ENCODE data around the gene LCE2C.
"Not testable (repeated sequence)": the region's sequence is repeated elsewhere in the genome, so short reads cannot be mapped to it uniquely, and the experiment has no call there.

The LCE2C gene, protein sequence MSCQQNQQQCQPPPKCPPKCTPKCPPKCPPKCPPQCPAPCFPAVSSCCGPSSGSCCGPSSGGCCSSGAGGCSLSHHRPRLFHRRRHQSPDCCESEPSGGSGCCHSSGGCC

DNA sequence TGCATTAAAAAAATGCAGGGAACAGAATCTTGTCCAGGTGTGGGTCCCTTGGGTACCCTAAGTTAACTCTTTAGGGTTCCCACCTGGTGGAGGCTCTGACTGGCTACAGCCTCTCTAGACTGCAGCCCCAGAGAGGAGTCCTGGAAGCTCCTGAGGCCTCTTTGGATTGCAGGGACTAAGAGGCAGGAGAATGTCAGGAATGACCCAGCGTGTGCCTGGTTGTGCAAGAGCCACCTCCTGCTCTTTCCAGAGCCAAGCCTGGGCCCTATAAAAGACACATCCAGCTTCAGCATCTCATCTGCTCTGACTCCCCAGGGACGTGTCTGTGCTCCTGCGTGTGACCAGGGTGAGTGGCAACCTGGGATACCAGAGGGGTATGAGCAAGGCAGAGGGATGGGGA is at the start of gene LCE2C:
TSS of gene LCE2C (plus strand) at position 297 of the 400 bp plus-strand sequence. CDS start 737 bp downstream, outside the sequence.
- in situ Hi-C loops (cut with HindIII; ENCODE audit: low sequenced_read_pairs): not testable (repeated sequence)

DNA sequence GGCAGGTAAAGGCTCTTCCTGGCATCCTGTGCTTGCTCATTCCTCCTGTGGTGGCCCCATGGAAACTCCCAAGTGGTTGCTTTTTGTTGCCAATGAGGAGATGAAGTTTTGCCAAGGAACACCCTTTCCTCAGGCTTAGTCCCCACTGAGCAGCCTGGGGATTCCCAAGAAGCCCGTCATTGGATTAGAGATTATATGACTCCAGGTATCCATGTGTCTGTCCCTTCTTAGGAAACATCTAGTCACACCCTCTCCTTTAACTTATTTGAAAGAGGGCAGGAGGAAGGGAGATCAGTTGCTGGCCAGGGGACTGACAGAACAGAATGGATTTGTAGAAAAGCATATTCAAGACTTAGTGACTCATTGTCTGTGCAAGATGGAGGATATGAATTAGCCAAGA is 48.3 kb upstream of the LCE2C start:
- in situ Hi-C loops (cut with HindIII; ENCODE audit: low sequenced_read_pairs): no loop called here

DNA sequence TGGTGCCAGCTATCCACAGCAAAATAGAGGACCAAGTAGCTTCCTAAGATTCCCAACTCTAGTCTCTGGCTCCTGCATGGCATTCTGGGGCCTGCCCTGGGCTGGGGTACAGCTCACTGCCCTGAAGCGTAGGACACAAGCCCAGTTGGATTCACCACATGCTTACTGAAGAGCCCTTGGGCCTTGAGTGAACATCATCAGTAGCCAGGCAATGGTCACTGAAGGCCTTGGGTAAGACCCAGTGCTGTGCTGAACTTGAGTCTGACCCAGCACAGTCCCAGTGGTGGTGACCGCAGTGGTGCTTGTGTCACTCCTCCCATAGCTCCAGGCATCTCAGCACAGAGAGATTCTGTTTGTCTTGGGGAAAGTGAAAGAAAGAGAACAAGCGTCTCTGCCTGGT is 44.5 kb upstream of the LCE2C start:
- in situ Hi-C loops (cut with HindIII; ENCODE audit: low sequenced_read_pairs): no loop called here

DNA sequence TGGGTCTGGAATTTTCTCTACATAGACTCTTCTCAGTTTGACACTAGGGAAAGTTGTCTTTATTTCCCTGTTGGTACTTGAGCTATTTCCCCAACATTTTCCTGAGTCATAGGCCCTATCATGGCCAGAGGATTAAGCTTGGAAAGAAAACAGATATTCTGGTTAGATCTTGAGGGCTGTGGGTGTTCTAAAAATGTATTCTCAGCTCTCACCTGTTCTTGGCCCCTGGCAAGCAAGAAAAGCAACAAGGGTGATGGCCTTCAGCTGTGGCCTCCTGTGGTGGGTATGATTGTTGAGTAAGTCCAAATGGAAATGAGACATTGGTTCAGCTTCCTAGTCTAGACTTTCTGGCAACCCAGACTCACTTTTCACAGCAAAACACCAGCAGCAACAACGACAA is 34.7 kb upstream of the LCE2C start:
- in situ Hi-C loops (cut with HindIII; ENCODE audit: low sequenced_read_pairs): no loop called here

DNA sequence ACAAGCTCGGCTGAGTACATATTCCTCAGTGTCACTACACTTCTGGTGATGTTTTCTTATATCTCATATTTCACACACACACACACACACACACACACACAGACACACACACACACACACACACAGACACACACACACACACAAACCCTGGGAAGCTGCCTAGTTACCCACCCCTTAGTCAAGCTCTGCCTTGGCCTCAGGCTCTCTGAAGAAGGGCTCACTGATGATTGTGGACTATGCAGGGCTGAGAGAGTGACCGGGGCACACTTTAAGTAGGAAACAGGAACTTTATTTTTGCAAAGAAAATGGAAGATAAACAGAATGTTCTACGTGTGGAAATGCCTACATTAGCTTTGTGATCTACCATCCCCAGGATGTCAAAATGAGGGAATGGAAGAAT is 31.1 kb upstream of the LCE2C start:
- in situ Hi-C loops (cut with HindIII; ENCODE audit: low sequenced_read_pairs): no loop called here

DNA sequence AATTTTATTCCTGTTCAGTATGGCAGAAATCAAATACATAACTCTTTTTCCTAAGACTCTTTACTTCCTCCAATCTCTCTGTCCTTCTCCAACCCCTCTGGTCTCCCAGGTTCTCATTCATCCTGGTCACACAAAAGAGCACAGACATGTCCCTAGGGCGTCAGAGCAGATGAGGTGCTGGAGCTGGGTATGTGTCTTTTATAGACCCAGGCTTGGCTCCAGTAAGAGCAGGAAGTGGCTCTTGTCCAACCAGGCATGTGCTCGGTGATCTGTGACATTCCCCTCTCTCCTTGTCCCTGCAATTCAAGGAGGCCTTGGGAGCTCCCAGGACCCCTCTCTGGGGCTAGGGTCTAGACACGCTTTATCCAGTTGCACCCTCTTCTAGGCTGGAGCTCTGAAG is 29.9 kb upstream of the LCE2C start:
- in situ Hi-C loops (cut with HindIII; ENCODE audit: low sequenced_read_pairs): no loop called here

DNA sequence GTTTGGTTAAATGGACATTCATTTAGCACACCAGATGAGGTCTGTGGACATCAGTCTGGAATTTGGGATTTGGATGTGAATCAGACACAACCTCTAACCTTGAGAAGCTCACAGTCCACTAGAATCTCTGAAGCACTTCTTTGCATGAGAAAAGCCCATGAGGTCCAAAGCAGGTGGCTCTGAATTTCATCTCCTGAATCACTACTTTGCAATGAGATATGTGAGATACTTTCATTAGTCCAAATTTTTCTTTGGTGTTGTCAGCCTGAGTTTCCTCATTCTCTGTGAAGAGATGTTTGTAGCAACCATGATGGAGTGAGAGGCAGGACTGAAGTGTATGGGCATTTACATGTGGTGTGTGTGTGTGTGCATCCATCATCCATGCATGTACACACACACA is 28.4 kb upstream of the LCE2C start:
- in situ Hi-C loops (cut with HindIII; ENCODE audit: low sequenced_read_pairs): no loop called here

DNA sequence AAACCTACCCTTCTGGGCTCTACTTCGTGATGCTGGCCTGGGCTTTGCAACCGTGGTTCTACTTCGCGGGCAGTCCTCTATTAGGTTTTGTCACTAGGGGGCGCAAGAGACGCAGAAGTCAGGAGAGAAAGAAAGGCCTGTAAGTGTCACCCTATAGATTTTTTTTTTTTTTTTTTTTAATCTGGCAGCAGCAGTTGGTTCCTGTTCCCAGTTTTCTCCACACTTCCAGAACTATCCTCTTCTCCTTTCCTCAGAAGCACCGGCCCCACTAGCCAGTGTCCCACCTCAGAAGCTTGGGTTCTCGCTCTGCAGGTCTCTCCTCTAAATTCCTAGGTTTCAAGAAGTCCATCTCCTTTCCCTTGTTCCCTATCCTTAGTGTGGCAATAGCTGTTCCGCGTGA is 21.0 kb upstream of the LCE2C start:
- in situ Hi-C loops (cut with HindIII; ENCODE audit: low sequenced_read_pairs): no loop called here

DNA sequence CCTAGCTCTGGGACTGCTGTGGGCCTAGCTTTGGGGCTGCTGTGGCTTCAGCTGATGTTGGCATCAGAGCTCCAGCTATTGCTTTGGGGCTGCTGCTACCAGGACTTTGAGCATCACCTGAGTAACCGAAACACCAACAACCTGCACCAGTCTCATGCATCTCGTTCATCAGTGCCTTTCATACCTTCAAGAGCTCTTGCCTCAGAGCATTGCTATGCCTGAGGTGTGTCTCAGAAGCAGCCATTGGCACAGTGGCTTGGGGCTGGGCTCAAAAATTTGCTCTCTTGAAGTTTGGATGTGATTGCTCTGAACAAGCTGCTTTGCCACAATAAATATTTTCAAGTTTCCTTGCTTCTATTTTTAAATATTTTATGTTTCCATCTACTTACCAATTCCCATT is 18.6 kb upstream of the LCE2C start:
- in situ Hi-C loops (cut with HindIII; ENCODE audit: low sequenced_read_pairs): no loop called here

DNA sequence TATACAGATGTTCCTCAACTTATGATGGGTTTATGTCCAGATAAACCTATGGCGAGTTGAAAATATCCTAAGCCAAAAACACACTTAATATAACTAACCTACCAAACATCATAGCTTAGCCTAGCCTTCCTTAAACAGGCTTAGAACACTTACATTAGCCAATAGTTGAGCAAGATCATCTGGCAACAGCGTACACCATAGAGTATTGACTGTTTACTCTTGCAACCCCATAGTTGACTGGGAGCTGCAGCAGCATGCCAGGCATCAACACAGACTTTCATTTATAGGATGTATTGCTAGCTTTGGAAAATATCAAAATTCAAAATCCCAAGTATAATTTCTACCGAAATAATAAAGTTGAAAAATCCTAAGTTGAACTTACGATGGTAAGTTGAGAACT is 17.4 kb upstream of the LCE2C start:
- in situ Hi-C loops (cut with HindIII; ENCODE audit: low sequenced_read_pairs): no loop called here

DNA sequence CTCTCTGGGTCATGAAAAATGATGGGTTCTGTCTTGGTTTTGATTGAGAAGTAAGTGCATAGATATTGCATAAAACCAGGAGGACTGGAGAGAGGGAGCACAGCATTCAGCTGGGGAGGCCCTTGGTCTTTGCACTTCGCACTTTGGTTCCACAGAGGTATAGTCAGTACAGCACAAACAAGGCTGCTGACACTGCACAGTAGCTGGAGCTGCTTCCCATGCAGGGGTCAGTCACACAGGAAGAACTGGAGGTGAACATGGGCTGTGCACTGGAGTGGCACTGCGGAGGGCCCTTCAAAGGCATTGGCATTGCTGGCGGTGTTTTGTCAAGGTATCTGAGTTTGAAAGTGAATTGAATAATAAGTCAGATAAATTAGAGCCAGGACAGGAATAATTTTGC is 16.4 kb upstream of the LCE2C start:
- in situ Hi-C loops (cut with HindIII; ENCODE audit: low sequenced_read_pairs): no loop called here

DNA sequence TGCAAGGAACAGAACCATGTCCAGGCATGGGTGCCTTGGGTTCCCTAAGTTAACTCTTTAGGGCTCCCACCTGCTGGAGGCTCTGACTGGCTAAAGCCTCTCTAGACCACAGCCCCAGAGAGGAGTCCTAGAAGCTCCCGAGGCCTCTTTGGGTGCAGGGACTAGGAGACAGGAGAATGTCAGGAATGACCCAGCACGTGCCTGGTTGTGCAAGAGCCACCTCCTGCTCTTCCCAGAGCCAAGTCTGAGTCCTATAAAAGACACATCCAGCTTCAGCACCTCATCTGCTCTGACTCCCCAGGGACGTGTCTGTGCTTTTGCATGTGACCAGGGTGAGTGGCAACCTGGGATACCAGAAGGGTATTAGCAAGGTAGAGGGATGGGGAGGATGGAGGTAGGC is 12.0 kb upstream of the LCE2C start, which contains the start of gene LCE2D:
TSS of gene LCE2D (plus strand) at position 283 of the 400 bp plus-strand sequence. CDS start 726 bp downstream, outside the sequence.
- in situ Hi-C loops (cut with HindIII; ENCODE audit: low sequenced_read_pairs): no loop called here

DNA sequence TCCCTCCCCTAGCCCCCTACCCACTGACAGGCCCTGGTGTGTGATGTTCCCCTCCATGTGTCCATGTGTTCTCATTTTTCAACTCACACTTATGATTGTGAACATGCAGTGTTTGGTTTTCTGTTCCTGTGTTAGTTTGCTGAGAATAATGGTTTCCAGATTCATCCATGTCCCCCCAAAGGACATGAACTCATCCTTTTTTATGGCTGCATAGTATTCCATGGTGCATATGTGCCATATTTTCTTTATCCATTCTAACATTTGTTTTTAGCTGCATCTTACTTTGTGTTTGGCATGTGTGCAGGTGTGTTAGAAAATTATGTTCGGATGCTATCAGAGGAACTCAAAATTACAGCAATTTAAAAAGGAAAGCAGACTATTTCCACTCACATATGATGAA is 8.9 kb upstream of the LCE2C start:
- in situ Hi-C loops (cut with HindIII; ENCODE audit: low sequenced_read_pairs): not testable (repeated sequence)

DNA sequence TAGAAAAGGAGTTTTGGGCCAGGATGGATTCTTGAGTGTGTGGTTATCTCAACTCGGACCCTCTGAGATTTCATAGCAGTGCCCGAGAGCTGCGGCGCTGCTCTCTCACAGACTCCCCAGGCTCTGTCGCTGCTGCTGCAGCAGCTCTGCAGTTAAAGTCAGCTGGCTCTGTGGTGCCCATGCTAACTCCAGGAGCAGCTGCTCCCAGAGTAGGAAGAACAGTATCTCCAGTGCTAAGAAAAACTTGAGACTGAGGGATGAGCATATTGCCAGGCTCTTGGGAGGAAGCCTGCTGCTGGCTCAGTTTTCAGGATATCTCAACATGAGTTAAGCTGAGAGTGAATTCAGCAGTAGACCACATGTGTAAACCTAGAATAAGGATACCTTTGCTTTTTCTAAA is 7.4 kb upstream of the LCE2C start:
- in situ Hi-C loops (cut with HindIII; ENCODE audit: low sequenced_read_pairs): no loop called here

DNA sequence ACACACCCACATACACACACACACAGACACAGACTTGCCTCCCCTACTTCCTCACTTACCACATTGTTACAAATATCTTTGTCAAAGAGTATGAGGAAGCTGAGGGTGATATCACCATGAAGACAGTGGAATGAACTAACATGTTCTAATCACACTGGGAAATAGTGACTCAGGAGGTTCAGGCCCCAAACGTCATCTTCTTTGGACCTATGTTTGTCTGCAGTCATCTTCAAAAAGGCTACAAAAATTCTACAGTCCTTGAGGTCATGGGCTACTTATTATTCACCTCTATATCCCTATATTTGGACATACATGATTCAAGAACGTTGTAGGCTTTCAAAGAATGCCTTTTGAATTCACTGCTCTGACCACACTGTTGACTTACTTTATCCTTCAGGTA is 2.1 kb upstream of the LCE2C start:
- in situ Hi-C loops (cut with HindIII; ENCODE audit: low sequenced_read_pairs): no loop called here

DNA sequence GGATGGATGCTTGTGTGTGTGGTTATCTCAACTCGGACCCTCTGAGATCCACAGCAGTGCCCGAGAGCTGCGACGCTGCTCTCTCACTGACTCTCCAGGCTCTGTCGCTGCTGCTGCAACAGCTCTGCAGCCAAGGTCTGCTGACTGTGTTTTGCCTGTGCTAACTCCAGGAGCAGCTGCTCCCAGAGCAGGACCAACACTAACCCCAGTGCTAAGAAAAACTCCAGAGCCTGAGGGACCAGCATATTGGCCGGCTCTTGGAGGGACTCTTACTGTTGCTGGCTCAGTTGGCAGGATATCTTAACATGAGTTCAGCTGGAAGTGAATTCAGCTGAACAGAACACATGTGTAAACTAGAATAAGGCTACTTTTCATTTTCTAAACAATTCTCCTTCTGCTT is 4.4 kb downstream of the LCE2C start:
- in situ Hi-C loops (cut with HindIII; ENCODE audit: low sequenced_read_pairs): no loop called here

DNA sequence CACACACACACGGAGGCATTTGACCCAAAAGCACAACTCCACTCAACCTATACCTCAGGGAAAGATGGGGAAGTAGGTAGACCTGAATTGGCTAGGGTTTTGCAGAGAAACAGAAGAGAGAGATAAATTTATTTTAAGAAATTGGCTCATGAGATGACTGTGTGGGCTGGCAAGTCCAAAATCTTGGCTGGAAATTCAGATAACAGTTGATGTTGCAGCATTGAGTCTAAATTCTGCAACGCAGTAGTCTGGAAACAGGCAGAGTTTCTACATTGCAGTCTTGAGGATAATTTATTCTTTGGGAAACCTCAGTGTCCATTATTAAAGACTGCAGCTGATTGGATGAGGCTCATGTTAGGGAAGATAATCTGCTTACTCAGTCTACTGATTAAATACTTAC is 6.5 kb downstream of the LCE2C start:
- in situ Hi-C loops (cut with HindIII; ENCODE audit: low sequenced_read_pairs): no loop called here

DNA sequence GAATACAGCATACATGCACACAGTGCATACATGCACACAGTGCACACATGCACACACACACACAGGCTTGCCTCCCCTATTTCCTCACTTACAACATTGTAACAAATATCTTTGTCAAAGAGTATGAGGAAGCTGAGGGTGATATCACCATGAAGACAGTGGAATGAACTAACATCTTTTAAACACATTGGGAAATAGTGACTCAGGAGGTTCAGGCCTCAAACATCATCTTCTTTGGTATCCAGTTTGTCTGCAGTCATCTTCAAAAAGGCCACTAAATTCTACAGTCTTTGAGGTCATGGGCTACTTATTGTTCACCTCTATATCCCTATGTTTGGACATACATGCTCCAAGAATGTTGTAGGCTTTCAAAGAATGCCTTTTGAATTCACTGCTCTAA is 8.8 kb downstream of the LCE2C start:
- in situ Hi-C loops (cut with HindIII; ENCODE audit: low sequenced_read_pairs): no loop called here

DNA sequence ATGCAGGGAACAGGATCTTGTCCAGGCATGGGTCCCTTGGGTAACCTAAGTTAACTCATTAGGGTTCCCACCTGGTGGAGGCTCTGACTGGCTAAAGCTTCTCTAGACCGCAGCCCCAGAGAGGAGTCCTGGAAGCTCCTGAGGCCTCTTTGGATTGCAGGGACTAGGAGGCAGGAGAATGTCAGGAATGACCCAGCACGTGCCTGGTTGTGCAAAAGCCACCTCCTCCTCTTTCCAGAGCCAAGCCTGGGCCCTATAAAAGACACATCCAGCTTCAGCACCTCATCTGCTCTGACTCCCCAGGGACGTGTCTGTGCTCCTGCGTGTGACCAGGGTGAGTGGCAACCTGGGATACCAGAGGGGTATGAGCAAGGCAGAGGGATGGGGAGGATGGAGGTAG is 10.7 kb downstream of the LCE2C start, which contains the start of gene LCE2B:
TSS of gene LCE2B (plus strand) at position 301 of the 400 bp plus-strand sequence. CDS start 721 bp downstream, outside the sequence.
- in situ Hi-C loops (cut with HindIII; ENCODE audit: low sequenced_read_pairs): not testable (repeated sequence)

DNA sequence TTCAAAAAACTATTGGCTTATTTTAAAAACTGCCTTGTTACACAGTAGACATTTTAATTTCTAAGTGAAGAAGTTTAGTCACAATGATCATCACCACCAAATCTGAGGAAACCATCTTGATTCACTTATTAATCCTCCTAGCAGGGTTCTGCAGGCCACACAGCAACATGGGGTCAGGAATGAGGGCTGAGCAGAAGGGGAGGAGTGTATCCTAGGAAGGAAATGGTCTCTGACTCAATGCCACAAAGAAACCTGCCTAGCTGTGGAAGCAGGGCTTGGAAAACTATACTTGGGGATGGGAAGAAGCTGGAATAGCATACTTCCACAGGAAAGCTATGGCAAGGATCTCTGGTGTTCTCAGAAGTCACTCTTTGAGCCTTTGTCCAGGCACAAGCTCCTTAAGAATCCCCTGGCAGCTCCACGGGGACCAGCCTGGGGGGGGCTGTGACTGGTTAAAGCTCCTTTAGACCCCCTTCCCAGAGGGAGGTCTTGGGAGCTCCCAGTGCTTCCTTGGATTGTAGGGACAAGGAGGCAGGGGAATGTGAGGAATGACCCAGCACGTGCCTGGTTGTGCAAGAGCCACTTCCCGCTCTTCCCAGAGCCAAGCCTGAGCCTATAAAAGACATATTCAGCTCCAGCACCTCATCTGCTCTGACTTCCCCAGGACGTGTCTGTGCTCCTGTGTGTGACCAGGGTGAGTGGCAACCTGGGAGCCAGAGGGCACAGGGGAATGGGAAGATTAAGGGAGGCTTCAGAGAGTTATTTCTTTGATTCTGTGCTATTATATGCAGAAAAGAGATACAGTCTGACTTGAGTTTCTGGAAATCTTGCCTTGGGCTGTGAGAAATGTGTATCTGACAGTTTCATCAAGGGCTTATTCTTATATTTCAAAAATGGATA is 22.9 kb downstream of the LCE2C start, which contains the start of gene LCE2A:
TSS of gene LCE2A (plus strand) at position 645 of the 900 bp plus-strand sequence. CDS start 557 bp downstream, outside the sequence.
- in situ Hi-C loops (cut with HindIII; ENCODE audit: low sequenced_read_pairs): no loop called here

DNA sequence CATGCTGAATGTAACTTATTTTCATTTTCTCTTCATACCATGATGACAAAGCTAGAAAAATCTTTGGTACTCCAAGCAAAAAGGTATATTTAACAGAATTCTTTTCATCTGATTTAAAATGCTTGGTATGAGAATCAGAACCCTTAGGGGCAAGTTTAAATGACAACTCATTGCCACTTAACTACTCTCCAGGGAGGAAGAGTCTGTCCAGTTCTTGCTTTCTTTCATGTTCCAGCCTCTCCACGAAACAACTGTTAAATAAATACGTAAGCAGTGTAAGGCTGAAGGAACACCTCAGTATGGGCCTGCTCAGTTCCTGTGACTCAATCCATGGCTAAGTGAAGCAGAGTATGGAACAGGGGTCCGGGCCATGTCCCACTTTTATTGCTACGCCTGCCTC is 24.7 kb downstream of the LCE2C start:
- in situ Hi-C loops (cut with HindIII; ENCODE audit: low sequenced_read_pairs): no loop called here

DNA sequence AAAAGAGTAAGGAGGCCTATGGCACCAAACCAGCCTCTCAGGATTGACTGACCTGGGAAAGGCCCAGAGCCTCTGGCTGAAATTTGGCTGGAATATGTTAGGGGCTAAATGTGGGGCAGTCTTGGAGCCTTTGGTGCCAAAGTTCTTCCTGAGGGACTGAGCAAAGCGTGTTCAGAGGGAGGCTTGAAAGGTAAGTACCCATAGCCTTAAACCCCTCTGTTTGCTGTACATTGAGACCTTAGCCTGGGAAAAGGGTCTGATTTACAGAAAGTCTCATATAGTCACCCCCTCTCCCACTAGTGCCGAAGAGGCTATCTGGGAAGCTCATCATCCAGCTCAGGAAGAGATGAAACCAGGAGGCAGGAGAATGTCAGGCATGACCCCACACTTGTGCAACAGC is 32.8 kb downstream of the LCE2C start, which contains the start of gene LCE4A:
TSS of gene LCE4A (plus strand) at position 301 of the 400 bp plus-strand sequence. CDS start 916 bp downstream, outside the sequence.
- in situ Hi-C loops (cut with HindIII; ENCODE audit: low sequenced_read_pairs): no loop called here

Measured in DLD1 (cell line).